Naive thymus-derived CD4-positive, alpha-beta T cell (primary cell): ENCODE measurements around the gene SSBP4. TPM values are rescaled to one million over a fixed set of nuclear protein-coding genes. Genes with fewer than 3 reads are reported as not detected.

ENCODE experiments used
- ATAC-seq: fragments of 150-1000 bp; cut with Tn5 transposase; 2 replicates; pipeline ENCODE4 v1.10.0; 2021; ENCODE audit warnings: mild to moderate bottlenecking, moderate library complexity
- CTCF ChIA-PET: fragments of 350-600 bp; sonication (Branson Sonifier 250); formaldehyde crosslinking; loops from one replicate; lab custom pipeline; 2021; ENCODE audit warnings: antibody characterized with exemption; lab: Charles Lee
- POLR2A ChIA-PET: fragments of 350-600 bp; sonication (Branson Sonifier 250); formaldehyde crosslinking; loops from one replicate; lab custom pipeline; 2021; ENCODE audit warnings: antibody characterized with exemption, inconsistent platforms; lab: Charles Lee
- DNase-seq, 9 donors: peaks; one replicate each; pipeline versions ENCODE4 v3.0.0 to v3.0.0-alpha.2; 2020 to 2022; ENCODE audit warnings: mixed read lengths in 1 of 9
- H3K27ac ChIP-seq: one replicate; pipeline ENCODE4 v1.7.0; 2013; ENCODE audit warnings: mild to moderate bottlenecking, low read depth, low read length, moderate library complexity
- H3K27me3 ChIP-seq, 2 donors: one replicate each; pipeline ENCODE4 v1.7.0; 2013; ENCODE audit warnings: low read length in 2 of 2, mild to moderate bottlenecking in 2 of 2, moderate library complexity in 2 of 2; ENCODE audit not compliant: control insufficient read depth in 2 of 2, insufficient read depth in 2 of 2
- H3K36me3 ChIP-seq, 3 experiments: 1 replicate in 2 of 3; 2 replicates in 1 of 3; pipeline ENCODE4 v1.7.0; 2013; ENCODE audit warnings: low read length in 3 of 3, mild to moderate bottlenecking in 3 of 3, moderate library complexity in 1 of 3; ENCODE audit not compliant: insufficient read depth in 3 of 3, control insufficient read depth in 2 of 3
- H3K4me1 ChIP-seq, 2 donors: one replicate each; pipeline ENCODE4 v1.7.0; 2013; ENCODE audit warnings: low read length in 2 of 2, mild to moderate bottlenecking in 2 of 2, moderate library complexity in 1 of 2; ENCODE audit not compliant: control insufficient read depth in 2 of 2, insufficient read depth in 2 of 2
- H3K4me3 ChIP-seq: 2 replicates; pipeline ENCODE4 v1.7.0; 2013; ENCODE audit warnings: mild to moderate bottlenecking, low read length
- H3K9me3 ChIP-seq, 3 experiments: 1 replicate in 2 of 3; 2 replicates in 1 of 3; pipeline ENCODE4 v1.7.0; 2013; ENCODE audit warnings: low read length in 3 of 3; ENCODE audit not compliant: control insufficient read depth in 2 of 3
- H3K27ac Mint-ChIP-seq, 9 donors: one replicate each; pipeline ENCODE4 v1.8.0; 2020 to 2022; ENCODE audit warnings: mixed read lengths in 9 of 9, mild to moderate bottlenecking in 8 of 9, moderate library complexity in 5 of 9, inconsistent platforms in 2 of 9
- H3K27me3 Mint-ChIP-seq, 5 donors: one replicate each; pipeline ENCODE4 v1.8.0; 2021 to 2022; ENCODE audit warnings: mixed read lengths in 5 of 5, mild to moderate bottlenecking in 1 of 5
- H3K36me3 Mint-ChIP-seq, 5 donors: one replicate each; pipeline ENCODE4 v1.8.0; 2020 to 2022; ENCODE audit warnings: mixed read lengths in 5 of 5, mild to moderate bottlenecking in 3 of 5, inconsistent platforms in 1 of 5
- H3K4me1 Mint-ChIP-seq, 7 donors: one replicate each; pipeline ENCODE4 v1.8.0; 2020 to 2022; ENCODE audit warnings: mixed read lengths in 7 of 7, mild to moderate bottlenecking in 3 of 7, inconsistent platforms in 1 of 7
- H3K4me3 Mint-ChIP-seq, 10 donors: one replicate each; pipeline ENCODE4 v1.8.0; 2020 to 2022; ENCODE audit warnings: mild to moderate bottlenecking in 10 of 10, mixed read lengths in 10 of 10, moderate library complexity in 6 of 10, inconsistent platforms in 2 of 10
- H3K9me3 Mint-ChIP-seq, 11 donors: one replicate each; pipeline ENCODE4 v1.8.0; 2020 to 2022; ENCODE audit warnings: mixed read lengths in 11 of 11, mild to moderate bottlenecking in 4 of 11, inconsistent platforms in 1 of 11, moderate library complexity in 1 of 11
- intact Hi-C, 2 donors: fragments of 100-400 bp; cut with micrococcal nuclease; formaldehyde crosslinking; loops; one replicate each; pipeline ENCODE4 v1.15.1; 2023
- polyA plus RNA-seq, 2 donors: library from polyadenylated mRNA; unstranded; fragments of 300-500 nt; fragmentation: Illumina TruSeq; gene quantifications; one replicate each; pipeline ENCODE4 v1.2.3, GENCODE V29; 2021
- total RNA-seq, 6 experiments: library from RNA in 5 of 6; stranded (reverse) in 5 of 6; gene quantifications; 1 replicate in 5 of 6; 2 replicates in 1 of 6; pipeline ENCODE4 v1.2.3 and lab custom pipeline; 2021 to 2026

The SSBP4 gene
- total and polyA plus RNA-seq, 7 experiments from 2014 or later = 27.0 to 185 (median 40.7) TPM

DNA sequence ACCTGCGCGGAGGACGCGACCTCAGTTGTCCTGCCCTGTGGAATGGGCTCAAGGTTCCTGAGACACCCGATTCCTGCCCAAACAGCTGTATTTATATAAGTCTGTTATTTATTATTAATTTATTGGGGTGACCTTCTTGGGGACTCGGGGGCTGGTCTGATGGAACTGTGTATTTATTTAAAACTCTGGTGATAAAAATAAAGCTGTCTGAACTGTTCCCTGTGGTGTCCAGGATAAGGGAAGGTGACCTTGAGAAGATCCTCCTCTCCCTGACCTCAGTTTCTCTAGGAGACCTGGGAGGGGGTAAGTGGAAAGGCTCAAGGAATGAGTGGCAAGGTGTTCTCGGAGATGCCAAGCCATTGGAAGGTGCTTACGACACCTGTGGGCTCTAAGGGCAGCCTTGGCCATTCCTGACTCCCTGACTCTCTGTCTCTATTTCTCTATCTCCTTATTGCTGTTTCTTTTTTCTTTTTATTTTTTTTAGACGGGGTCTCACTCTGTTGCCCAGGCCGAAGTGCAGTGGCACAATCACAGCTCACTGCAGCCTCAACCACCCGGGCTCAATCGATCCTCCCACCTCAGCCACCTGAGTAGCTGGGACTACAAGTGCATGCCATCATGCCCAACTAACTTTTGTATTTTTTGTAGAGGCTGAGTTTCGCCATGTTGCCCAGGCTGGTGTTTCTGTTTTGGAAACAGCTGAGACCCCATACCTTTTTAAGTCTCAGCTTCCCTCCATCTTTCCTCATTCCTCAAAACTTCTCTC is 30.1 kb upstream of the SSBP4 start:
- H3K36me3 ChIP-seq = no peaks in the 10 kb centered on the region
- DNase-seq (no peak), ATAC-seq (no peak)
- no peaks in the 10 kb centered on the region for H3K9me3 ChIP-seq
- CTCF ChIA-PET = interaction anchor here (0.9 to 4.1 kb wide), 8 partner anchors 23 to 115 kb away, joined by 3 to 37 read pairs (median 3); partner anchors contain the start of genes IQCN and SSBP4
- Mint-ChIP-seq H3K9me3 (peaks cover 0 to 2% (median 0%) of the 10 kb centered on the region in 11 donors), H3K4me1 (peaks cover 0 to 12% (median 7%) of the 10 kb centered on the region in 7 donors), H3K36me3 (no peaks in the 10 kb centered on the region), H3K27ac (peak overlapping the region in 1 of 9 donors; percentile 64), H3K4me3 (peak overlapping the region in 9 of 10 donors; percentile 25 to 79 (median 56)), H3K27me3 (peaks cover 19 to 79% (median 28%) of the 10 kb centered on the region in 5 donors)
- no peak overlapping the region for H3K27ac ChIP-seq
- POLR2A ChIA-PET = interaction anchor here (0.5 to 2.2 kb wide), 3 partner anchors 30 to 1763 kb away, joined by 3 to 8 read pairs (median 4); partner anchors contain the start of genes JUND and SSBP4
- H3K27me3 ChIP-seq = peaks cover 0 to 11% of the 10 kb centered on the region in 2 donors
- intact Hi-C loops = loop anchor here (1.0 to 2.0 kb wide), 4 partner anchors 21 to 74 kb away; partner anchors contain the start of gene PGPEP1 (in 1 of the 2)
- no peak overlapping the region for H3K4me3 ChIP-seq
- peaks cover 0 to 4% of the 10 kb centered on the region in 2 donors for H3K4me1 ChIP-seq

DNA sequence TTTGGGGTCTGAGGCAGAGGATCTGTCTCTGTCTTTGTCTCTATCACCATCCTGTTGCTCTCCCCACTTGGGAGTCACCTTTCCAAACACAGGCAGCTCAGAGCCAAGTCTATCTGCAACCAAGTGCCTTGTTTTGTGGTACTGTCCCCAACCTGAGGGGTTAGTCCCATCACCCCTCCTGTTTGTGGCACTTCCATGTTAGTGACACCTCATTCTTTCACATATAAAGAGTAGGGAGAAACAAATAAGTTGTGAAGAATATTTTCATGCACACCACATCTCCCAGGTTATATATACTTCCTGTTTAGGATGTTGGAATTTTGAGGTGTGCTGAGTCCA is 29.5 kb upstream of the SSBP4 start:
- peak overlapping the region in 9 of 10 donors; percentile 7 to 79 (median 55) for H3K4me3 Mint-ChIP-seq

DNA sequence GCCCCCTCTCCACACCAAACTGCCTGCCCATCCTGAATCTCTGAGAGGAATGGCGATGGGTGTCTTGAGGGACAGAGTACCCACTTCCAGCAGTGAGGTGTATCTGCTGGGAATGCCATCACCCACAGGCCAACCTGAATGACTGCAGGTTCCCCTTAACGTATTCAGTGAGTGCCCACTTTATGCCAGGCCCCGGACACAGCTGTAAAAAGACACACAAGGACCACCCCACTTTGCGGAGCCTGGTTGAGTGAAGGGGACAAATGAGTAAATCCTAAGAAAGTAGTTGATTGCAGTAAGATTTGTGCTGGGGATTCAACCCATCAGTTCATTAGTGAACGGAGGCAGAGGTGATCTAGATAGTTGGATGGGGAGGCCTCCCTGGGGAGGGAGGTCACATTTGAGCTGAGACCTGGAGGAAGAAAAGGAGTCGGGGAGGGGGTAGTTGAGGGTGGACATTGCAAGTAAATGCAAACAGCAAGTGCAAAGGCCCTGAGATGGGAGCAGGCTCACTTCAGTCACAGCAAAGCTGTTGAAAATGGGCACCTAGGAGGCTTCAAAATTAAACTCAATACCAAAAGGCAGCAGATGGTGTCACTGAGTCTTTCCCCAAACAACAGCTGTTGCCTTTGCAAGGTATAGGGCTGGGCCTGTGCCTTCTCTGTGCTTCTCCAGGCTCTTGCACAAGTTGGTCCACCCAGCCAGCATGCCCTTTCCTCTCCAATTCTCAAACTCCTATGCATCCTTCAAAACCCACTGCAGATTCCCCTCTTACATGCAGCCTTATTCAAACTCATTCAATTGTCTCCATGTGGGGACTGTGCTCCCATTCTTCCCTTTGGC is 28.9 kb upstream of the SSBP4 start:
- intact Hi-C loops = no loop called here
- ChIA-PET POLR2A (interaction anchor here (1.3 to 1.6 kb wide), 2 partner anchors 26 to 29 kb away, joined by 4 read pairs; partner anchors contain the start of gene SSBP4), CTCF (interaction anchor here (0.9 to 4.1 kb wide), 4 partner anchors 12 to 111 kb away, joined by 3 to 37 read pairs (median 3); no protein-coding TSS in a partner anchor)
- no peak for ATAC-seq
- peaks cover 0 to 11% of the 10 kb centered on the region in 2 donors for H3K27me3 ChIP-seq
- no peaks in the 10 kb centered on the region for H3K9me3 ChIP-seq
- H3K4me1 ChIP-seq = peaks cover 0 to 4% of the 10 kb centered on the region in 2 donors
- Mint-ChIP-seq H3K27me3 (peaks cover 10 to 73% (median 20%) of the 10 kb centered on the region in 5 donors), H3K36me3 (no peaks in the 10 kb centered on the region), H3K4me1 (peaks cover 0 to 12% (median 7%) of the 10 kb centered on the region in 7 donors), H3K4me3 (peak overlapping the region in 5 of 10 donors; percentile 7 to 73 (median 40)), H3K27ac (peak overlapping the region in 1 of 9 donors; percentile 64), H3K9me3 (peaks cover 0 to 2% (median 0%) of the 10 kb centered on the region in 11 donors)
- no peak overlapping the region for H3K4me3 ChIP-seq
- no peak for DNase-seq
- H3K27ac ChIP-seq = no peak overlapping the region
- no peaks in the 10 kb centered on the region for H3K36me3 ChIP-seq

More for the DNA sequence above, 29.5 kb upstream of the SSBP4 start:
- H3K27me3 Mint-ChIP-seq = peaks cover 15 to 78% (median 24%) of the 10 kb centered on the region in 5 donors
- H3K4me1 ChIP-seq = peaks cover 0 to 4% of the 10 kb centered on the region in 2 donors
- no peaks in the 10 kb centered on the region for H3K36me3 Mint-ChIP-seq
- no peak overlapping the region for H3K27ac ChIP-seq
- CTCF ChIA-PET = interaction anchor here (1.4 to 4.1 kb wide), 4 partner anchors 22 to 110 kb away, joined by 3 to 37 read pairs (median 12); partner anchors contain the start of gene SSBP4
- H3K4me1 Mint-ChIP-seq = peaks cover 0 to 12% (median 7%) of the 10 kb centered on the region in 7 donors
- H3K27me3 ChIP-seq = peaks cover 0 to 11% of the 10 kb centered on the region in 2 donors
- no peaks in the 10 kb centered on the region for H3K36me3 ChIP-seq
- ATAC-seq = no peak
- H3K4me3 ChIP-seq = no peak overlapping the region
- intact Hi-C loops = loop anchor here (2.0 kb wide), 2 partner anchors 49 to 73 kb away; partner anchors contain the start of gene PGPEP1 (in 1 of the 2)
- H3K9me3 Mint-ChIP-seq = peaks cover 0 to 2% (median 0%) of the 10 kb centered on the region in 11 donors
- peak overlapping the region in 1 of 9 donors; percentile 64 for H3K27ac Mint-ChIP-seq
- H3K9me3 ChIP-seq = no peaks in the 10 kb centered on the region
- POLR2A ChIA-PET = interaction anchor here (1.3 to 1.6 kb wide), 2 partner anchors 27 to 29 kb away, joined by 4 read pairs; partner anchors contain the start of gene SSBP4
- DNase-seq = no peak

DNA sequence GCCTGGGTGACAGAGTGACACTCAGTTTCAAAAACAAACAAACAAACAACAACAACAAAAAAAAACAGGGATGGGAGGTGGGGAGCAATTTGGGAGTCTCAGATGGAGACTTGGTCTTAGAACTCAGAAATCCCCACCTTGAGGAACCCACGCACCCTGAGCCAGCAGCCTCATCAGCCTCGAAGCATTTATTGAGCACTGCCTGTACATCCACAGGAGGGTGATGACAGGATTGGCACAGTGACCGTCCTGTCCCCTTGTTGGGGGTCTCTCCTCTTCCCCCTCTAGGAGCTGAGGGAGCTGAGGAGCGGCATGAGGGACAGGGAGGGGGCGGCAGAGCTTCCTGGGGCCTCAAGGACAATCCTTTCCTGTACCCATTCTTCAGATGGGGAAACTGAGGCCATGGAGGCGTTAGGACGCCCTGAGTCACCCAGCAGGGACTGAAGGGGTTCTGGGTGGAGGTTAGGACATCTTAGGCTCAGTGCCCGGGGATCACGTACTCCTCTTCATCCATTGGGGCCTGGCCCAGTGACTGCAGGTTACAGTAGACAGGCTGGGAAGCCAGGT is 27.6 kb upstream of the SSBP4 start:
- no peaks in the 10 kb centered on the region for H3K36me3 ChIP-seq
- H3K4me1 ChIP-seq = peaks cover 0 to 4% of the 10 kb centered on the region in 2 donors
- peaks cover 0 to 2% (median 0%) of the 10 kb centered on the region in 11 donors for H3K9me3 Mint-ChIP-seq
- no peak overlapping the region for H3K4me3 Mint-ChIP-seq
- peaks cover 6 to 65% (median 15%) of the 10 kb centered on the region in 5 donors for H3K27me3 Mint-ChIP-seq
- no peak overlapping the region for H3K27ac Mint-ChIP-seq
- H3K4me3 ChIP-seq = no peak overlapping the region
- DNase-seq = no peak
- H3K27me3 ChIP-seq = peaks cover 0 to 6% of the 10 kb centered on the region in 2 donors
- ChIA-PET POLR2A (no interaction called here), CTCF (interaction anchor here (0.9 to 4.1 kb wide), 2 partner anchors 20 to 112 kb away, joined by 3 to 37 read pairs; no protein-coding TSS in a partner anchor)
- no peaks in the 10 kb centered on the region for H3K9me3 ChIP-seq
- no peaks in the 10 kb centered on the region for H3K36me3 Mint-ChIP-seq
- intact Hi-C loops = no loop called here
- H3K4me1 Mint-ChIP-seq = peaks cover 0 to 12% (median 7%) of the 10 kb centered on the region in 7 donors
- no peak for ATAC-seq
- no peak overlapping the region for H3K27ac ChIP-seq

DNA sequence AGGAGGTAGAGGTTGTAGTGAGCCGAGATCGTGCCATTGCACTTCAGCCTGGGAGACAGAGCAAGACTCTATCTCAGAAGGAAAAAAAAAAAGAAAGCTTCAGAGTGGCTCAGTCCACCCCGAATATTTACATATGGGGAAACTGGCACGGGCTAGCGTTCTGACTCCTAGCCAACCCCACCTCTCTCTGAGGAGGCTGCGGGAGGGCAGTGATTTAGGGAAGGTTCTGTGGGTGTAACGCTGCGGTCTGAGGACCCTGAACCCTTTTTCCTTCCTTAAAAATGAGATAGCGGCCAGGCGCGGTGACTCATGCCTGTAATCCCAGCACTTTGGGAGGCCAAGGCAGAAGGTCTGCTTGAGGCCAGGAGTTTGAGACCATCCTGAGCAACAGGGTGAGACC is 26.8 kb upstream of the SSBP4 start:
- Histone ChIP-seq H3K36me3 (no peaks in the 10 kb centered on the region), H3K9me3 (no peaks in the 10 kb centered on the region), H3K27ac (no peak overlapping the region), H3K4me3 (no peak overlapping the region), H3K4me1 (peaks cover 0 to 8% of the 10 kb centered on the region in 2 donors), H3K27me3 (peaks cover 0 to 5% of the 10 kb centered on the region in 2 donors)
- Mint-ChIP-seq H3K9me3 (peaks cover 0 to 2% (median 0%) of the 10 kb centered on the region in 11 donors), H3K27ac (no peak overlapping the region), H3K27me3 (peaks cover under 1 to 63% (median 6%) of the 10 kb centered on the region in 5 donors), H3K4me3 (no peak overlapping the region), H3K36me3 (no peaks in the 10 kb centered on the region), H3K4me1 (peaks cover 0 to 10% (median 5%) of the 10 kb centered on the region in 7 donors)
- intact Hi-C loops = no loop called here
- CTCF ChIA-PET = interaction anchor here (0.5 to 0.6 kb wide), 2 partner anchors 112 to 438 kb away, joined by 4 read pairs; no protein-coding TSS in a partner anchor
- POLR2A ChIA-PET = no interaction called here
- DNase-seq (no peak), ATAC-seq (peak; percentile 69)
